NCI-H446 (cell line): ENCODE data around the gene WFDC11.

ENCODE experiments used
- DNase-seq, 2 experiments: peaks; one replicate each; lab custom pipeline; 2025; lab: John Stamatoyannopoulos, UW

The WFDC11 gene

DNA sequence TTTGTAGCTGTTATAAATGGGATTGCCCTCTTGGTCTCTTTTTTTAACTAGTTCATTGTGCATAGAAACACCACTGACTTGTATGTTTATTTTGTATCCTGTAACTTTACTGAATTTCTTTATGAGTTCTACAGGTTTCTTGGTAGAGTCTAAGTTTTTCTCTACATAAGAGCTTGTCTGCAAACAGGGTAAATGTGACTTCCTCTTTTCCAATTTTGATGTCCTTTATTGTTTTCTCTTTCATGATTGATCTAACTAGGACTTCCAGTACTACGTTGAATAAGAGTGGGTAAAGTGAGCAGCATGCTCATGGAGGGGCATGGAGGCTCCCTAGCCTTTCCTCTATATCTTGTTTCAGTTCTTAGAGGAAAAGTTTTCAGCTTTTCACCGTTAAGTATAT lies 43.5 kb downstream of the WFDC11 start:
- no peak for DNase-seq

DNA sequence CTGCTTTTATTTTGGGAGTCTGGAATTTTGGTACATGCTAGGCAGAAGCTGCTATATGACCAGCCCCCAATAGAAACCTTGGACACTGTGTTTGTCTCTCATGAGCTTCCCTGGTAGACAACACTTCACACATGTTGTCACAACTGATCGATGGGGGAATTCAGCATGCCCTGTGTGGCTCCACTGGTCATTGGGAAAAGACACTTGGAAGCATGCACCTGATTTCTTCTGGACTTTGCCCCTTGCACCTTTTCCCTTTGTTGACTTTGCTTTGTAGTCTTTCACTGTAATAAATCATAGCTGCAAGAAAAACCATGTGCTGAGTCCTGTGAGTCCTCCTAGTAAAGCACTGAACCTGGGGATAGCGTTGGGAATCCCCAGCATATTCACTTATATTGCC lies 48.4 kb downstream of the WFDC11 start:
- DNase-seq, result no peak

DNA sequence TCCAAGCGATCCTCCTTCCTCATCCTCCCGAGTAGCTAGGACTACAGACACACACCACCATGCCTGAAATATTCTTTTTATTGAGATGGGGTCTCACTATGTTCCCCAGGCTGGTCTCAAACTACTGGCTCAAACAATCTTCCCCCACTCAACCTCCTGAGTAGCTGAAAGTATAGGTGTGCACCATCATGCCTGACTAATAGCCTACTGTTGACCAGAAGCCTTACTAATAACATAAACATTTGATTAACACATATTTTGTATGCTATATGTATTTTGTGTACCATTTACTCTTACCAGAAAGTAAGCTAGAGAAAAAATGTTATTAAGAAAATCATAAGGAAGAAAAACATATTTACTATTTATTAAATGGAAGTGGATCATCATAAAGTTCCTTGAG lies 52.4 kb downstream of the WFDC11 start:
- no peak for DNase-seq

DNA sequence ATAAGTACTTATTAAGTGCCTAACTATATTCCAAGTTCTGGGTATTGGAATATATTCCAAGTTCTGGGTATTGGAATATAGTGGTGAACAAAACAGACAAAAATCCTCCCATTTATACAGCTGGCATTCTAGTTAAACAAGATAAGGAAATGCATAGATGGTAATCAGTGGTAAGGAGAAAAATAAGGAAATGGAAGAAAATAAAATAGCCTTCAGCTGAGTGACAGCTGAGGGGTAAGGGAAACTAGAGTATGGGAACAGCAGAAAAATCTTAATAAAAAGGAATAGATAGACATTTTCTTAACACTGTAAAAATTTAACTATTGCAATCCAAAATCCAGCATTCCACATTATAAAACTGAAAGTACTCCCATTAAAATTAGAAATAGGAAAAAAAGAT lies 57.7 kb downstream of the WFDC11 start:
- DNase-seq, result no peak

DNA sequence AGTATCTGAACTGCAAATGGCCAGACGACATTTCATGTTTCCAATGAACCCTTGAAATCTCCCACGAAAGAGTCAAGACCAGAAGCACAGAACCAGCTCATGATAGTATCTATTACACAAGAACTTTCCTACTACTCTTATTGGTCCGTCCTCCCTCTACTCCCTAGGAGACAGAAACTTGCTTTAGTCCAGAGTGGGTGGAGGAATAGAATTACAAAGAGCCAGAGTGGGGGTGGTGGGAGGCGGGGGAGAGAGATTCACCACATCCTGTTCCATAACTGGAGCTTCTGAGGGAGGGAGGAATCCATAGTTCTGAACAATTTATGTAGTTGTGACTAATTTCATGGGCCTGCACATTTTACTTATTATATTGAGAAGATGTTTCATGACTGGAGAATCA lies 59.0 kb downstream of the WFDC11 start:
- DNase-seq, result no peak

DNA sequence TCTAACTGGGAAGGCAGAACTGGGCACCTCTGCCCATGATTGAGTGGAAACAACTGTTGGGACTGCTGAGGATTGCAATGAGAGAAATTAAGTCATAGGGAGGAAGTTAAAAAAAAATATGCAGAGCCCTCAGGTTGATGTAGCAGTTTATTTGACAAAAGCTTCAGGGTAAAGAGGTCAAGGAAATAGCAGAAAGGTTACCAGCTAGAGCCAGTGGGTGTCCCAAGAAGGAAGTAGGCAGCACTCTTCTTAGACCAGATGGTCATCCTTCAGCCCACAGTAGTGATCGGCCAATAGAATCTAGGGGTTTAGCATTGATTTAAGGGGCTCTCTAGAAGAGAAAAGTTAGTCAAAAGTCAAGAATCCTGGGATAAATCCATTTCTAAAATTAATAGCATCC lies 62.2 kb downstream of the WFDC11 start:
- DNase-seq, result no peak
